ENCODE results near the gene ZNF611.
"Not testable (repeated sequence)": the region's sequence is repeated elsewhere in the genome, so short reads cannot be mapped to it uniquely, and the experiment has no call there.

Gene ZNF611

DNA sequence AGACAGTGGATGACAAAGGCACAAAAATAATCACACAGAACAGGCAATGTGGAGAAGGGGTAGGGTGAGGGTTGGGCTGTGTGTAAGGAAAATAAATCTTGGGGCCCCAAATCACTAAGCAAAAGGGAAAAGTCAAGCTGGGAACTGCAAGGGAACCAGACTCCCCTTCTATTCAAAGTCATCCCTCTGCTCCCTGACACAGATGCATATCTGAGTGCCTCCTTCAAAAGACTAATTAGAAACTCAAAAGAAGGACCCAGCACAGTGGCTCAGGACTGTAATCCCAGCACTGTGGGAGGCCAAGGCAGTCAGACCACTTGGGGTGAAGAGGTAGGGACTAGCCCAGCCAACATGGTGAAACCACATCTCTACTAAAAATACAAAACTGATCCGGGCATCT is 18.3 kb downstream of the ZNF611 start:
- ATAC-seq = no peak
- no peak for DNase-seq

DNA sequence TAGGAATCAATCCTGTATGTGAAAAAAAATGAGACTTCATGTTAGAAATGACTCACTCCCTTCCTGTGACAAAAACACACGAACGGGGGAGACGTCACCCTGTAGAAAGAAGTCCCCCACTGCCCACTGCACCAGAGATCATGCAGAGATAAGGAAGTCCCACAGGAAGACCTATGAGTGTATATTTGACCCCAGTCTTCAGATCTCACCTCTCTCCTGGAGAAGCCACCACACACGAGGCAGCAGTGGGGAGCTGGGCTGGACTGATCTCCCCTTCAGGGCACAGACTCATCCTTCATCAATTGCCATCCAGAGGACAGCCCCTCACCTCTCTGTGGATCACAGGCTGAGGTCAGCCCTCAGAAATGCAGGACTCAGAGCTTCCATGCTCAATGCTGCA is 18.9 kb downstream of the ZNF611 start:
- DNase-seq = not testable (repeated sequence)
- peak; percentile 87 for ATAC-seq

DNA sequence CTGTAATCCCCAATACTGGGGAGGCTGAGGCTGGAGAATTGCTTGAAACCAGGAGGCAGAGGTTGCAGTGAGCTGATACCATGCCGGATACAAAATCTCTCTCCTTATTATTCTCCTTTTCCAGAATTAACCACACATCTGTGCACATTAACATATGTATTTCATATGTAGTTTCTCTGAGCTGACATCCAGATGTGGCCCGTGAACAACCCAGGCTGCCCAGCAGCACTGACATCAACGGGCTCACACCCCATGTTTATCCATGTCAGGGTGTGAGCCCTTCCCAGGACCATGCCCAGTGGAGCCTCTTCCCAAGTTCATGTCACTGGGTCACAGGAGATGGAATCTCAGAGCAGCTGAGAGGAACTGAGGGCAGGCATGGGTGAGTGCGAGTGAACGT is 19.5 kb downstream of the ZNF611 start:
- not testable (repeated sequence) for DNase-seq, ATAC-seq

DNA sequence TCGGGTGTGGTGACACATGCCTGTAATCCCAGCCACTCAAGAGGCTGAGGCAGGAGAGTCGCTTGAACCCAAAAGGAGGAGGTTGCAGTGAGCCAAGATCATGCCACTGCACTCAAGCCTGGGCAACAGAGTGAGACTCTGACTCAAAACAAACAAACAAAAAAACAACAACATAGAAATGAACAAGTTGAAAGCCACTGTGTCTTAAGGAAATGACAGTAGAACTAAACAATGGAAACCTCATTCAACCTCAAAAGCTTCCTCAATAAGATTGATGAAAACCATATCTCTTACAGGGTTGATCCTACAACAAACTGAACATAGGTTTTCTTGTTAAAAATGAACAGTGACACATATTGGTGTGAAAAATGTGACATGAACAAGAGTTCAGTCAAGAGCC is 21.8 kb downstream of the ZNF611 start:
- ATAC-seq, DNase-seq: not testable (repeated sequence)

DNA sequence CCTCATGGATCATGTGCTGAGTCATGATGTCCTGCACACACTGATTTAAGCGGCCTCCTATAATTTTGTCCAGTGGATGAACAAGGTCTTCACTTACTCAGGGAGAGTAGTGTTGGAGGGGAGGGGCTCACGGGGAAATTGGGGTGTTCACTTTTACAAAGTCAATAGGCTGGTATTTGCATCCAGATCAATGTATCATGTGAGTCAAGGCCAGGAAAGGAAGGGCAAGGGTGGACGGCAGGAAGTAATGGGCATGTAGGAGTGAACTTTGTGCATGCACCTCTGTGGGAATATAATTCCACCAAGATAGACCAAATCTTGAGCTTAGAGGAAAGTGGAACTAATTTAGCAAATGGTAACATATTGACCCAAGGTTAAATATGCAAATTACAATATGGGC is 23.2 kb downstream of the ZNF611 start:
- ATAC-seq, DNase-seq: not testable (repeated sequence)

DNA sequence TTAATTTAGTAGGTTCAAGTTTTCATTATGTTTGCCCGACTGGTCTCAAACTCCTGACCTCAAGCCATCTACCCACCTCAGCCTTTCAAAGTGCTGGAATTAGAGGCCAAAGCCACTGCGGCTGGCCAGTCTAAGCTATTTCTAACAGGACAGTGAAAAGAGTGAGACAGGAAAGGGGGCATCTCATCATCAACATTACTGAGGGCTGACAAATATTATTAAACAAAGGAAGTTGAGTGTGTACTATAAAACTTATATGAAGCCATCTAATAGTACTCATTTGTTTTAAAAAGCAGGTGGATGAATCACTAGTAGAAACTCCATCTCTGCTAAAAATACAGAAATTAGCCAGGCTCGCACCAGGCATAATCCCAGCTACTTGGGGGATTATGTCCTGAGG is 24.3 kb downstream of the ZNF611 start:
- DNase-seq = no peak
- no peak for ATAC-seq

DNA sequence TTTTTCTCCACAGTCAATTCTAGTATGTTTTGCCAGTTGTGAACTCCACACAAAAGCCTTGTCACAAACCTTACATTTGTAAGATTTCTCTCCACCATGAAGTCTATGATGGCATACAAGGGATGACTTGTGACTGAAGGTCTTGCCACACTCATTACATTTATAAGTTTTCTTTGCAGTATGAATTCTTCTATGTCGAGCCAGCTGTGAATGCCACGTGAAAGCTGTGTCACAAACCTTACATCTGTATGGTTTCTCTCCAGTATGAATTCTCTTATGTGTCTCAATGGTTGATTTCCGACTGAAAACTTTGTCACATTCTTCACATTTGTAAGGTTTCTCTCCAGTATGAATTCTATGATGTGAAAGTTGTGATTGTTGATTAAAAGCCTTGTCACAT is 29.2 kb downstream of the ZNF611 start:
- DNase-seq = not testable (repeated sequence)

DNA sequence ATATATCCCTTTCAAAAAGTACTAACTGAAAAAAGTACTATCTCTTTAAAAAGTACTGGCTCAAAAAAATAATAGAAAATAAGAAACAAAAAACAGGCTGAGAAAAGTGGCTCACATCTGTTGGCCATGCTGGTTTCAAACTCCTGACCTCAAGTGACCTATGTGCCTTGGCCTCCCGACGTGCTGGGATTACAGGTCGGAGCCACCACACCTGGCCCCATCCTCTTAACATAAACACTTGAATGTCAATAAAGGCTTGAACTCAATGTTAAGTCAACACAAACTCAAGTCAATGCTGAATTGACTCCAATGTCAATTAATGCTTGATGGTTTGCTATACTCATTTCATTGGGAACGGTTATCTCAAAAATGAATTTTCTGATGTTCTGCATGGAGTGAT is 30.9 kb downstream of the ZNF611 start:
- DNase-seq (no peak), ATAC-seq (no peak)

More for the DNA sequence above, 29.2 kb downstream of the ZNF611 start:
- not testable (repeated sequence) for ATAC-seq

DNA sequence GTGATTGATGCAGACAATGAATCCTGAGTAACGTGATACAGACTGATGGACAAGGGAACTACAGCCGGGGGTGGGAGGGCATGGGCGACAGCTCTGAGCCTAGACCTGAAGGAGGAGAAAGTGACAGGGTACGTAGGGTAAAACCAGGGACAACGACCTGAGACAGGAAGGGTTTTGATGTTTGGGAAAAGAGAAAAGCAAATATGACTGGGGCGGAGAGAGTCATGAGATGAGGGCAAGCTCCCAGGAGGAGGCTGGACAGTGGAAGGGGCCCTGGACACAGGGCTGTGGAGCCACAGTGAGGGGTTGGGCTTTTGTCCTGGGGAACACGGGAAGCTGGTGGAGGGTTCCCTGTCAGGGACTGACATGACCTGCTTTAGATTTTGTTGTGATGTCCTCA is 34.2 kb downstream of the ZNF611 start:
- ATAC-seq = no peak
- no peak for DNase-seq

DNA sequence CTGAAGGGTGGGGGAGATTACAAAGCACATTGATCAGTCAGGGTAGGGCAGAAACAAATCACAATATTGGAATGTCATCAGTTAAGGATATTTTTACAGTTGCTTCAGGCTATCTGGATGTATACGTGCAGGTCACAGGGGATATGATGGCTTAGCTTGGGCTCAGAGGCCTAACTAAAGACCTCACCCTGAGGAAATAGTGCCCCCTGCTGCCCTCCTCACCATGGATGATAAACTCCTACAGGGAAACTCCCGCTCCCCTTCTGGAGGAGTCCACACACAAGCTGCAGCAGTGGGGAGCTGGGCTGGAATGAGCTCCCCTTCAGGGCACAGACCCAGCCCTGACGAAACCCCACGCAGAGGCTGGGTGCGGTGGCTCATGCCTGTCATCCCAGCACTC is 35.3 kb downstream of the ZNF611 start:
- not testable (repeated sequence) for ATAC-seq, DNase-seq

DNA sequence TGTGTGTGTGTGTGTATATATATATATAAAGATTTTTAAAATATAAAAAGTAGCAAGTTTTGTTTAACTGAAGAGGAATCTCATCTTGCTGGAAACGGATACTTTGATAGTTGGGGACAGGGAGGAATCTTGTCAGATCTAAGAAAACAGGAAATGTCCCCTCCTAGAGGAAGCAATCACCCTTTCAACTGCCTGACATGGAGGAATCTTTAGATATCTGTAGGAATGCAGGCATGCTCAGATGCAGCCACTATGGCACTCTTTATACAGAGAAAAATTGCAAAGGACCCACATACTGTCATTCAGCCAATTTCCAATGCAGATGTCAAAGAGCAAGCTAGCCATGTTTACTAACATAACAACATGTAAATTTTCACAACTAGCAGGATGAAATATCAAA is 38.8 kb downstream of the ZNF611 start:
- no peak for ATAC-seq

DNA sequence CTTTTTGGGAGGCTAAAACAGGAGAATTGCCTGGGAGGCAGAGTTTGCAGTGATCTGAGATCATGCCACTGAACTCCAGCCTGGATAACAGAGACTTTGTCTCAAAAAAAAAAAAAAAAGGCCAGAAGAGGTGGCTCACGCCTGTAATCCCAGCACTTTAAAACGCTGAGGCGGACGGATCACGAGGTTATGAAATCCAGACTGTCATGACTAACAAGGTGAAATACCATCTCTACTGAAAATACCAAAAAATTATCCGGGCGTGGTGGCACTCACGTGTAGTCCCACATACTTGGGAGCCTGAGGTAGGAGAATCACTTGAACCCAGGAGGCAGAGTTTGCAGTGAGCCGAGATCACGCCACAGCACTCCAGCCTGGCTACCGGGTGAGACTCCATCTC is 39.9 kb downstream of the ZNF611 start:
- DNase-seq (no peak), ATAC-seq (no peak)

More for the DNA sequence above, 38.8 kb downstream of the ZNF611 start:
- DNase-seq = no peak

DNA sequence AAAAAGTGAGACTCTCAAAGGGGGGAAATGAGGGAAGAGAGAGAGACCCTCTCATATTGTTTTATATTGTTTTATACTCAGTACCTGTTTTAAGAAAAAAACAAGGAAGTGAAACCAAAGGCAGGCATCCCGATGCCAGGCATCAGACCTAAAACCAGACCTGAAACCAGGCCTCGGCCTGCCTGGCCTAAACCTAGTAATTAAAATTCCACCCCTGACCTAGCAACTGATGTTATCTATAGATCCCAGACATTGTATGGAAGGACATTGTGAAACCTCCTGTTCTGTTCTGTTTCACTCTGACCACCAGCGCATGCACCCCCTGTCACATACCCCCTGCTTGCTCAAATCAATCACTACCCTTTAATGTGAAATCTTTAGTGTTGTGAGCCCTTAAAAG is 40.6 kb downstream of the ZNF611 start:
- not testable (repeated sequence) for DNase-seq, ATAC-seq

DNA sequence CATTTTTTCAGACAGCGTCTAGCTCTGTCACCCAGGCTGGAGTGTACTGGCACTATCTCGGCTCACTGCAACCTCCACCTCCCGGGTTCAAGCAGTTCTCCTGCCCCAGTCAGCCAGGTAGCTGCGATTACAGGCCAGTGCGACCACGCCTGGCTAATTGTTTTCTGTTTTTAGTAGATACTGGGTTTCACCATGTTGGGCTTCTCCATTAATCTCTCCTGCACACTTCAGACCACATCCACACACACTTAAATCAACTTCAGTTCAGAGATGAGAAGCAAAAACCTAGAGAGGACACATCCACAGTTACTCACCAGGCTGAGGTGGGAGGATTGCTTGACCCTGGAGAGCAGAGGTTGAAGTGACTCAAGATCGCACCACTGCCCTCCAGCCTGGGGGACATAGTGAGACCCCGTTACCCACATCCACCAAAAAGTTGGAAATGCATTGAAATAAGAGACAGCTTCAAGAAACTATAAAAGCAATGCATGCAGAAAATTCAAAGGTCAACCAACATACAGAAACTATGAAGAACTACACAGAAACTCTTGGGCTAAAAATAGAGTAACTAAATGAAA is 42.3 kb downstream of the ZNF611 start:
- no peak for ATAC-seq
- no peak for DNase-seq

DNA sequence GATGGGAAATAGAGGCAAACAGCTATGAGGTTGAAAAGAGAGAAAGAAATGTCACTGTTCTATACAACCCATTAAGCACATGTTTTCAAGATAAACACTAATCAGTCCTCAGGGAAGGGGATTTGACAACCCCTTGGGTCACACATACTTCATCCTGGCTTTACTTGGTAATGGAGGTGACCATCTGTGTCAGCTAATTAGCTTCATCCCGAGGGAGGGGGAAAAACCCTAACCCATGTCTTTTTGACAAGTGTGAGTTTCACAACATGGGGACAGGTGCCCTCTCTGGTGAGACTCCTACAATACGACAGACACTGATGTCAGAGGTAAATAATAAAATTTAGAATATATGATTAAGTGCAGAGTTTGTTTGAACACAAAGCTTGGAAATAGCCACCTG is 43.1 kb downstream of the ZNF611 start:
- no peak for ATAC-seq

DNA sequence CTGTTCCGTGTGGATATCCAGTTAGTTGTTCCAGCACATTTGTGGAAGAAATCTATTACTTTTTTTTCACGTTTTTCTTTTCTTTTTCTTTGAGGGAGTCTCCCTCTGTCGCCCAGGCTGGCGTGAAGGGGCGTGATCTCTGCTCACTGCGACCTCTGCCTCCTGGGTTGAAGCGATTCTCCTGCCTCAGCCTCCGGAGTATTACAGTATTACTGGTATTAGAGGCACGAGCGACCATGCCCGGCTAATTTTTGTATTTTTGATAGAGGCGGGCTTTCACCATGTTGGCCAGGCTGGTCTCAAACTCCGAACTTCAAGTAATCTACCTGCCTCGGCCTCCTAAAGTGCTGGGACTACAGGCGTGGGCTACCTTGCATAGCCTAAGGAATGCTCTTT is 43.6 kb downstream of the ZNF611 start:
- DNase-seq (peak; percentile 5), ATAC-seq (no peak)

More for the DNA sequence above, 43.1 kb downstream of the ZNF611 start:
- no peak for DNase-seq

DNA sequence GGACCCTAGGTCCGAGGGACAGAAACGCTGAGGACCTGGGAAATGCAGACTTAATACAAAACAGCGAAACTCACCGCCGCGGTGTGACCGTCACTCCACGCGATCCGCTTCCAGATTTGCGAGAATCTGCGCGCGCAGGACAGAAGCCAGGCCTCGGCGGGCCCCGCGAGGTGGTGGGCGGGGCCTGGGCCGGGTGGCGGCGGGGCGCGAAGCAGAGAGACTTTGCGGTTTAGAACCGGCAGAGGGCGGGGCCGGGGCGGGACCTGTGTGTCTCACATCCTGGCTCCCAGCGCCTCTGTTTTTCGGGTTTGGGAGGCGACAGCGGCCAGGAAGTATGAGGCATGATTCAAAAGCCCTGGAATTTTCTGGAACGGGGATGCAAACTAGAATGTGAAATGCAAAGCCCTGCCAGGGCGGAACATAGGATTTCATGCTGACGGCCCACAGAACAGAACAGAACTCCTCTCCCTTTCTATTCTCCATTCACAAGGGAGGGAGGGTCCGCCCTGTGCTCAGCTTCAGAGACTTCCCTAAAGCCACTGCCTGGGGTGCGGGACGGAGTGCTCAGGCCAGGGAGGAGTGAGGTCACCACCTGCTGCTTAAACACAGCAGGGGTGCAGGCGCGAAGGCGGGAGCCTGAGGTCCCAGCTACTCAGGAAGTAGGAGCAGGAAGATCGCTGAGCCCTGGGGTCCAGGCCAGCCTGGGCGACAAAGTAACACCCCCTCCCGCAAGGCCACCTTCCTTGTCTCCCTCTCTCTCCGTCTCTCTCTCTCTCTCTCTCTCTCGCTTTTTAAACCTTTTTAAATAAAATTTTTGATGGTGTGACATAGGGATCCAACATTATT is 44.3 kb downstream of the ZNF611 start:
- ATAC-seq = peak; percentile 98
- peak; percentile 91 for DNase-seq

DNA sequence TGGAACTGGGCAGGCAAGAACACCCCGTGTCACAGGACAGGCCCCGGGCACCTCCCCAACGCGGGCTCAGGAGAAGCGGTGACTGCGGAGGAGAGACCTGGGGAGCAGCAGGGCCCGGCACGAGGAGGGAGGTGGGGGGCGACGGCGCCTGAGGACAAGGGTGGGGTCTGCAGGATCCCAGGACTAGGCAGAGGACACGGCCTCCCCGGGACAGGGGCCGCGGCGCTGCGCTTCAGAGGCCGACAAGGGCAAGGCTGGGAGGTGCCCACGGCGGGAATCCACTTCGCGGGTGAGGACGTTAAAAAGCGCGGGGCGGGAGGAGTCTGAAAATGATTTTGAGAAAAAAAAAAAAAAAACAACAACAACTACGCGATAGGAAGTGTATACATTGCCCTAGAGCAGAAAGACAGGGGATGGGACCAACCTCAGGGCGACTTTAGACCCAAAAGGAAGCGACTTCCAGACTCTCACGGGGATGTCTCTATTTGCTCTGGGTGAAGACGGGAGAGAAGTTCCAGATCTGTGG is 44.9 kb downstream of the ZNF611 start:
- ATAC-seq (peak; percentile 48), DNase-seq (peak; percentile 46)

DNA sequence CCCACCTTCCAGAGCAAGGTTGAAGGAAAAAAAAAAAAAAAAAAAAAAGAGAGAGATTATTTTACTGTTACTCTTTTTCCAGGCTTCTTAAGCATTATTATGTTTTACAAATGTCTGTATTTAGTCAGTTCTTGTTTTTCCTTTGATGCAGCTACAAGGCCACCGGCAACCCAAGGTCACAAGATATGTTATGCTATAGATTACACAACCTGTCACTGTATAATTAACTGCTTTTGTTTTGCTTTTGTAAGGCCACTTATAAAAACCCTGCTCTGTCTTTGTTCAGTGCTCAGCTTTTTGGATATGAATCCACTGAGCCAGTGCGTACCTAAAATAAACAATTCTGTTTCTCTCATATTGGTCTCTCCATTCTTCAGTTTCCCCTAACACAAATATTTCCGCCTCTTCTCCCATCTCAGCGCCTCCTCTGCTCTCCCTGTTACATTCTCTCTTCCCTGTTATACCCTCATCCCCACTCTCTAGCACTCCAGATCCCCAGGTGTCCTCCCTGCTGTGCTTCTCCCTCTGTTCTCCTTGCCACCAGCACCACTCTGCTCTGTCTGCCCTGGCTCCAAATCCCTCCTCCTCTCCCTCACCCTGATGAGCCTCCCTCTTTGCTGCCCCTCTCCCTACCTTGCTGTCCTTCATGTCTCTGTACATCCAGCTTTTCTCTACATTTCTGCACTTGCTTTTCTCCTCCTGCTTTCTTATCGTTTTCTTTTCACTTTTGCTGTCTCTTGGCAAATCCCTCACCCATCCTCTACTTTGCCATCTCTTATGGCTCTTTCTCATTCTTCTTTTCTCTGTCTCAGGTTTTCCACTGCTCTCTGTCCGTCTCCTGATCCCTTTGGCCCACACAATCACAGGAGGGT is 45.7 kb downstream of the ZNF611 start:
- ATAC-seq, DNase-seq: not testable (repeated sequence)

DNA sequence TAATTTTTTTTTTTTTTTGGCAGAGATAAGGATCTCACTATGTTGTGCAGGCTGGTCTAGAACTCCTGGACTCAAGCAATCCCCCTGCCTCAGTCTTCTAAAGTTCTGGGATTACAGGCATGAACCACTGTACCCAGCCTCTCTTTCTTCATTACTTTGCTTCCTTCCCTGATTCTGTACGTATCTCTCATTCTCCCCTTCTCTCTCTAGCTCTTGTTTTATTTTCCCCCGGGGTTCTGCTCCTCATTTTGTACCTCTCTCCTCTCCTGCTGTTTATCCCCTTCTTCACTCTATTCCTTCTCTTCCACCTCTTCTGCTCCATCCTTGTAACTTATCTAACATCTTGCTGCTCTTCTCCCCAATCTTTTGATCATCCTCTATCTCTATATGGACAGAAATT is 46.5 kb downstream of the ZNF611 start:
- ATAC-seq (no peak), DNase-seq (no peak)

DNA sequence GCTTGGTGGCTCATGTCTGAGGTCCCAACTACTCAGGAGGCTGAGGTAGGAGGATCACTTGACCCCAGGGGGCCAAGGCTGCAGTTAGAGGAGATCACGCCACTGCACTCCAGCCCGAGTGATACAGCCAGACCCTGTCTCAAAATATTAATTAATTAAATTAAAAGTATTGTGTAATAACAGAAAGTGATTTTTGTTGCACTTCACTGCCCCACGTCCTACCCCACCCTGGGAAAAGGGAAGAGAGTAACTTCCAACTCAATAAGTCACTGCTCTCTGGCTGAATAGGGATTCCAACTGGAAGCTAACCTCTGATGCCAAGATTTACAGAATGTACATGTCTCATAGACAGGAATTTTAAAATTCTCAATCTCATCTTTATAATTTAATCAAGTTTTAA is 47.2 kb downstream of the ZNF611 start:
- ATAC-seq (no peak), DNase-seq (no peak)

DNA sequence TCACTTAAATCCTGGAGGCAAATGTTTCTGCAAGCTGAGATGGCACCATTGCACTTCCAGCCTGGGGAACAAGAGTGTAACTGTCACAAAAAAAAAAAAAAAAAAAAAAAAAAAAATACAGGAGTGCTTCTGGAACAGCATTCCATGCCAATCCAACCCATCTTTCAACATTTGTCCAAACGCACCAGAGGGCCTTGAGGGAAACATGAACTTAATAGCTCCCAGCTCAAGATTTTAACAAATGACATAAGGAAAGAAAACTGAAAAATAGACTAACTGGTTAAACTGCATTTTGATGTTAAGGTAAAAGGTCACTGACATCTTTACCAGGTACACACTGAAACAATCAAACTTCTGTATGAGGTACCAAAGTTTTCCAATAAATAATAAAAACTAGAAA is 49.0 kb downstream of the ZNF611 start:
- DNase-seq (no peak), ATAC-seq (no peak)
